ENCODE measurements around the gene ARIH1.

GRCh38 chr15:72456684-72457083, 17.4 kb upstream of the ARIH1 start:
- TF ChIP-seq CTCF (conservative IDR thresholded peaks at IDR 0.05): no peak
- no peak for TF ChIP-seq ZFX (IDR thresholded peaks at IDR 0.05)

Measured in C4-2B (cell line).